Ecto neural progenitor cell (in vitro differentiated cells): ENCODE data around the gene DSCAM.

Experiments used
- DNase-seq: peaks from one replicate; pipeline ENCODE4 v3.0.0-alpha.2; 2018; ENCODE audit warnings: low spot score

The DSCAM gene

GRCh38 chr21:40840401-40841125 is 6.4 kb downstream of the DSCAM start:
- DNase-seq = no peak

DNA sequence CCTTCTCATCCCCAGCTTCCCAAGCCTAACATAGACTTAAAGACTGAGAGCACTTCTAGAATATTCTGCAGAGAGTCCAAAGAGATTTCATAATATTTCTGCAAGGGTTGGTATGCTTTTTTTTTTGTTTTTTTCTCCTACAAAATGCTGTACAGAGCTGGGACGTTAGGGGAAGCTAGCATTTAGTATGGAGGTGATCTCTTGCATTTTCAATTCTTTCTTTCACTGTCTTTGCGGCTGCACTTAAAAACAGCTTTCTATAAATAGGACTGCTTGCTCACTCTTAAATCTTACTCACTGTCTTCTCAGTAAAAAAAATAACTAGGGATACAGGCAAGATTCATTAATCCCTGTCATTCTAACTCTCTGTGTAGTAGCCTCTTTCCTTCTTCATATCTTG is 7.4 kb downstream of the DSCAM start:
- no peak for DNase-seq

DNA sequence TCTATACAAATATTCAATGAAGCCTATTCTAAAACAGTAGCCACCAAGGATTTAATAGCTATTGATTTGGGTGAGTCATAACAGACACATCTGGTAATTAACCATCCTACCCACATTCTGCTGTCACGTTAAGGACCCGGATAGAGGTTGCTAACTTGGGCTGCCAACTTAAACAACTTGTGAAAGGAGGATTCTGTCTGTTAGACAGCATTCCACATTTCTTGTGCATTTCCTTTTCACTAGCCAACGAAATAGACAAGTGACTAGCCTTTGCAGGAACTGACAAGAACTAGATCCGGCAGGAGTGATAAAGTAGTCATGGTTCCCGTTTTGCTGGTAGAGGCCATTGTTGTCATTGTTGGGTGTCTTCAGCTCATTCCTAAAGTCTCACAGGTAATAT is 9.5 kb downstream of the DSCAM start:
- no peak for DNase-seq

GRCh38 chr21:40835184-40835694 is 11.7 kb downstream of the DSCAM start:
- no peak for DNase-seq

DNA sequence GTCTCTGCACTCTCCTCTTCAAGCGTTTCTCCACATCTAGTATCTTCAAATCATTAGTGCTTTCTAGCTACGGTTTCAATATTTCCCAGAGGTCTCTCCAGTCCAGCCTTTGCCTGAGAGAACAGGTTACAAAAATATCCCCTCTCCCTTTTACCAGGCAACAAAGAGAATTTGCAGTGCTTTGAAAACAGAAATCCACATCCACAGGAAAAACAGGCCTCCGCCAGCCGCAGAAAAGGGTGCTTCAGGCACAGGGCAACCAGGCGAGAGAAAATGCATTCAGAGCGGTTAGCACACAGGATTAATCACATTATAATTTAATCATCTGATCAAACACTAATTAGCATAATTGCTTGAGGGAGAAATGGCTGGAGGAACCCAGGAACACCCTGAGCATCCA is 13.8 kb downstream of the DSCAM start:
- no peak for DNase-seq

DNA sequence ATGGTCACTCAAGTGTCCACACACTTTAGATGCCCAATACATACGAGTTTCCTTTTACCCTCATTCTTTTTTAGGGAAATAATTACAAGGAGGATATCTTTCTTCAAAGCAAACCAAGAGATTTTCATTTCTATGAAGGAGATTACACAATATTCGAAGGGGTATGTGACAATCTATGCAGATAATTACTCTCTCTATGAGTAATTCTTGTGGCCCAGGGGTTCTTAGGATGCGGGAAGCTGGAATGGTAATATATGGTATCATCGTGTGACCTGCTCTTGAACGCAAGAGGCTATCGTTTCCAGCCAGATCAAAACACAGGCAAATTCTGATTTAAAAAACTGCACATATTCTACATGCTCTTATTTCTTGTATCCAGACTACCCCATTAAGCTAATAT is 14.6 kb downstream of the DSCAM start:
- no peak for DNase-seq

GRCh38 chr21:40830836-40831235 is 16.1 kb downstream of the DSCAM start:
- no peak for DNase-seq

DNA sequence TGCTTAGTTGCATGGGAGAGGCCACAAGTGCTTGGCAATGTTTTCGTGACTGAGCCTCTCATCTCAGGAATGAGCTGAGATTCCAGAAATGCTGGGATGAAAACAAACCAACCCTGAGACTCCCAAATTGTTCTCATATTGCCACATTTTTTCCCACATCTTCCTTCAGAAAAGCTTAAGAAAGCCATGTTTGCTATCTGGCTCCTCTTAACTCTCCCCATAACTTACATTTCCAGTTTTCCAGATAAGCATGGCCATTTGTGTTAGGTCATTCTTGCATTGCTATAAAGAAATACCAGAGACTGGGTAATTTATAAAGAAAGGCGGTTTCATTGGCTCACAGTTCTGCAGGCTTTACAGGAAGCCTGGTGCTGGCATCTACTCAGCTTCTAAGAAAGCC is 17.2 kb downstream of the DSCAM start:
- DNase-seq = no peak

DNA sequence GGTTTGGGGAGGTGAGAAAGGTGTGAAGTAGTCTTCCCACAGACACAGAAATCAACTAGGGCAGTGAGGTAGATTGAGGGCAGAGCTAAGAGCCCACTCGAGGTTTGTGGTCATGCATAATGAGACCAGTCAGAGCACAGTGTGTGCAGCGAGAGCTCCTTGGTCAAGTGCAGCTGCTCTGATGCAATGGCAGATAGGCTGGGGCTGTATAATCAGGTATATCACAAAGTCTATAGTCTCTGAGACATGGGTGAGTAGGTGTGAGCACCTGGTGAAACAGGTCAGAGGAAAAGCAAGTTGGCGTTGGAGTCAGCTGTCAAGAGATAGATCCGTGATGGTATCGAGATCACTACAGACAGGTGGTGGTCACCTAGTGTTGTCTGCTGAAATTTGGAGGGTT is 17.6 kb downstream of the DSCAM start:
- DNase-seq = no peak

GRCh38 chr21:40827509-40827908 is 19.4 kb downstream of the DSCAM start:
- DNase-seq = no peak

GRCh38 chr21:40819071-40819900 is 27.7 kb downstream of the DSCAM start:
- DNase-seq = no peak

DNA sequence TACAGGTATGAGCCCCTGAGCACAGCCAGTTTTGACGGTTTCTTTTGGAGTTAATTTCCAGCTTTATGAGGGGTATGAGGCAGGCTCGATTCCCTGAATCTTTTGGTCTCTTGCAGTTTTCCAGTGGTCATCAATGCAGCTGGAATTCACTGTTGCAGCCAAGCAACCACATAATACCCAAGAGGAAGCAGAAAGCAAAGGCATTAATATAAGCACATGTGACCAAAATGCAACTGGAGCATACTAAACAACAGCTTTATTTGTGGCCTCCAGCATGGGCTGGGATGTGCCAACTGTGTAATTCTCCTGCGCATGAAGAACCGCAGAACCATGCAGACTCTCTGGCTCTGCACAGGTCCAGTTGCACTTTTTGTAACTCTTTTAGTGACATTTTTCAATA is 33.0 kb downstream of the DSCAM start:
- no peak for DNase-seq

GRCh38 chr21:40809673-40810197 is 37.2 kb downstream of the DSCAM start:
- DNase-seq = no peak

- no peak for DNase-seq
These were observed 43.9 kb downstream of the DSCAM start for GRCh38 chr21:40803101-40803500.

DNA sequence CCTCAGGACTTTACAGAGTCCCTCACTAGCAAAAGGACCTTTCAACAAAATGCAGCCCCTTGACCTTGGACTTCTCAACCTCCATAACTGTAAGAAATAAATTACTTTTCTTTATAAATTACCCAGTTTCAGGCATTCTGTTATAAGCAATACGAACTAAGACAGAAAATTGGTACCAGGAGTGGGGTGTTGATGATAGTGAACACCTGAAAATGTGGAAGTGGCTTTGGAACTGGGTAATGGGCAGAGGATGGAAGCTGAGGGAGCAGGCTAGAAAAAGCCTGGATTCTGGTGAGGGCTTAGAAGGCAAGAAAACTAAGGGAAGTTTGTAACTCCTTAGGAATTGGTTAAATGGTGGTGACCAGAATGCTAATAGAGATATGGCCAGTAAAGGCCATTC is 46.8 kb downstream of the DSCAM start:
- DNase-seq = no peak

GRCh38 chr21:40797891-40798290 is 49.1 kb downstream of the DSCAM start:
- DNase-seq = no peak

GRCh38 chr21:40797410-40797809 is 49.5 kb downstream of the DSCAM start:
- no peak for DNase-seq

GRCh38 chr21:40796464-40796863 is 50.5 kb downstream of the DSCAM start:
- no peak for DNase-seq

GRCh38 chr21:40795313-40795712 is 51.6 kb downstream of the DSCAM start:
- no peak for DNase-seq

DNA sequence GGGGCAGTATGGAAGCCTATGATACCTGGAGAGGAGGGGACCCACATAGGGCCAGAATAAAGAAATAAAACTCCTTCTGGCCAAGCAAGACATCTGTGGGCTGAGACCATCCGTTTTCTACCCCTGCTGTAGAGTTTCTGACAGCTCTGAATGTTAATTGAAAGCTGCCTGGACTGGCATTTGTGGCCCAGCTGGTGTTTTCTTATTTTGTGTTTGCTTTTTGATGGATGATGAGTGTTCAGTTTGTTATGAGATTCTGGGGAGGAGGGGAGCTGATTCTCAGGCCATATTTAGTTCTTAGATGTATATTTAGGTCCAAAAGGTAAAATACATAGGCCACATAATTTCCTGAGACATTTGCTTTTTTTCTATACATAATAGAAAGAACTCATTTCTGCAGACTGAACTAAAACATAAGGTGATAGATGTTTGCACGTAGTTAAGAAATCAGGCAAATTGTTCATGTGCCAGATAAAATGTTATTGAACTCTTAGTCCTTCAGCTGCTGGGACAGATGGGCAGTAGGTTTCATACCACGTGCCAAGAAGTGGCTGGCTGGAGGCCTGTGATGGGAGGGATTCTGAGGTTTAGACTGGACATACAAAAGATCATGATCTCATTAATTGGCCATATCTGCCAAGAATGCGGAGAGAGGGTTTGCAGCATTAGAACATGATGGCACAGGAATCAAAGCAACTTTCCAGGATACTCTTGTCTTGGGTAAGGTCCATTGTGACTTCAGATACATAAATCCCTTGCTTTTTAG is 54.1 kb downstream of the DSCAM start:
- no peak for DNase-seq

- DNase-seq = no peak
These were observed 58.3 kb downstream of the DSCAM start for GRCh38 chr21:40788635-40789034.

DNA sequence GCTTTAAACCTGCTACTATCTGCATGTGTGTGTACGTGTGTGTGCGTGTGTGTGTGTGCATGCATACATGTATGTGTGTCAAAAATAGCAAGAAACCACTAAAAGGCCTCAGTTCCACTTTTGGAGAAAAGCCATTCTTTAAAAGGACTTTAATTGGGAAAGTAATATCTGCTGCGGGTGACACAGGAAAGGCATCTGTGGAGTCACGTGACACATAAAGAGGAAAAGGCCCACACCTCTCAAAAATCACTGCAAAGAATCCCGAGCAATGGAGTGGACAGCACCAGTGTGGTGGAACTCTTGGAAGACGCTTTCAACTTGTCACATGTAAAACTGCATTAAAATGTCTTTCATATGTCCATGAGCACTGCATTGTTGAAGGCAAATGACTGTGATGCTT is 63.6 kb downstream of the DSCAM start:
- DNase-seq = no peak
